MM.1S (cell line): Measurements from ENCODE around the gene ZNF548.

Experiments
- DNase-seq: peaks from one replicate; pipeline ENCODE4 v3.0.0-alpha.2; 2015
- H2AFZ ChIP-seq: fragments of 300-600 bp; sonication (generic); 2 replicates; pipeline ENCODE4 v1.6.0; 2016; ENCODE audit warnings: antibody characterized with exemption, low read length
- H3F3A ChIP-seq: fragments of 300-600 bp; sonication (generic); 2 replicates; pipeline ENCODE4 v1.6.1; 2016; ENCODE audit warnings: mild to moderate bottlenecking, antibody characterized with exemption, low read length, moderate library complexity, mixed read lengths; ENCODE audit not compliant: insufficient read depth
- H3K27ac ChIP-seq: fragments of 300-600 bp; sonication (generic); 2 replicates; pipeline ENCODE4 v1.5.1; 2016; ENCODE audit warnings: mild to moderate bottlenecking, low read length
- H3K27me3 ChIP-seq: fragments of 300-600 bp; sonication (generic); replicated peaks from 2 replicates; pipeline ENCODE4 v1.6.0; 2016; ENCODE audit warnings: low read length; ENCODE audit not compliant: insufficient read depth
- H3K36me3 ChIP-seq: fragments of 300-600 bp; sonication (generic); replicated peaks from 2 replicates; pipeline ENCODE4 v1.6.1; 2016; ENCODE audit warnings: mild to moderate bottlenecking, low read length, mixed read lengths; ENCODE audit not compliant: insufficient read depth
- H3K4me1 ChIP-seq: fragments of 300-600 bp; sonication (generic); 2 replicates; pipeline ENCODE4 v1.6.1; 2016; ENCODE audit warnings: low read length, mixed read lengths
- H3K4me2 ChIP-seq: fragments of 300-600 bp; sonication (generic); 2 replicates; pipeline ENCODE4 v1.6.0; 2016; ENCODE audit warnings: low read depth, low read length
- H3K4me3 ChIP-seq: fragments of 300-600 bp; sonication (generic); 2 replicates; pipeline ENCODE4 v1.5.1; 2016; ENCODE audit warnings: low read length, mixed read lengths
- H3K79me2 ChIP-seq: fragments of 300-600 bp; sonication (generic); 2 replicates; pipeline ENCODE4 v1.6.1; 2016; ENCODE audit warnings: mixed run types, low read length, mixed read lengths
- H3K9ac ChIP-seq: fragments of 300-600 bp; sonication (generic); 2 replicates; pipeline ENCODE4 v1.6.1; 2016; ENCODE audit warnings: low read length, mixed read lengths
- H3K9me2 ChIP-seq: fragments of 300-600 bp; sonication (generic); replicated peaks from 2 replicates; pipeline ENCODE4 v1.6.1; 2016; ENCODE audit warnings: mild to moderate bottlenecking, low read length, mixed read lengths; ENCODE audit not compliant: insufficient read depth
- H3K9me3 ChIP-seq: fragments of 300-600 bp; sonication (generic); replicated peaks from 2 replicates; pipeline ENCODE4 v1.6.1; 2016; ENCODE audit warnings: mild to moderate bottlenecking, low read length, mixed read lengths; ENCODE audit not compliant: insufficient read depth
- H4K20me1 ChIP-seq: fragments of 300-600 bp; sonication (generic); 2 replicates; pipeline ENCODE4 v1.6.1; 2016; ENCODE audit warnings: mild to moderate bottlenecking, low read length, moderate library complexity, mixed read lengths; ENCODE audit not compliant: insufficient read depth
- EZH2 ChIP-seq: fragments of 300-600 bp; sonication (generic); optimal IDR thresholded peaks from 2 replicates; pipeline ENCODE3; 2017; ENCODE audit warnings: low read depth, mild to moderate bottlenecking, antibody characterized with exemption, low read length, mixed read lengths
- EZH2phosphoT487 ChIP-seq: fragments of 300-600 bp; sonication (generic); IDR thresholded peaks from 2 replicates; pipeline ENCODE4 v1.6.1; 2018; ENCODE audit warnings: antibody characterized with exemption, low read length
- TF ChIP-seq, protein P1 (sequence below): fragments of 300-600 bp; sonication (generic); IDR thresholded peaks from 2 replicates; pipeline ENCODE4 v1.5.1; 2016; ENCODE audit warnings: antibody characterized with exemption, low read length, mixed read lengths

ZNF548 gene

DNA sequence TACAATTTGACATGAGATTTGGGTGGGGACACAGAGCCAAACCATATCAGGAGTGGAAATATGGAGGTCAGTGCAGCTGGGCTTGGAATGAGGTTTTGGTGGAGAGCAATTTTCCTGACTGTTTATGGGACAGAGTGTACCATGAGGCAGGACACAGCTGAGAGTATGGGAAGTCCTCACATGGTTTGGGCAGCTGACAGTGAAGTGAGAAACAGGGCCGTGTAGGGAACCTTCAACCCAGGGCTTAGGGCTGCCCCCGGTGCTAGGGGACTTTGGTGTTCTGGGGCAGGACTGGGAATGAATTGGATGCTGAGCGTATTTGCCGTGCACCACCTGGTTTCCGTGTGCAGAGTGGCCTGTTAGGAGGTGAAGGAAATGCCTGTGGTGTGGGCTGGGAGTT lies 6.1 kb downstream of the ZNF548 start:
- H4K20me1 ChIP-seq, result no peaks in the 10 kb centered on the region
- no peaks in the 10 kb centered on the region for H3K9me3 ChIP-seq
- peaks cover 5% of the 10 kb centered on the region; the same call in 1 of the 2 replicates for H3F3A ChIP-seq
- no peaks in the 10 kb centered on the region for H3K27me3 ChIP-seq
- no peak overlapping the region for H3K27ac ChIP-seq
- no peak overlapping the region for H3K4me3 ChIP-seq
- no peak overlapping the region for H3K9ac ChIP-seq
- H3K79me2 ChIP-seq, result peaks cover 33% of the 10 kb centered on the region
- DNase-seq, result no peak
- peaks cover 15% of the 10 kb centered on the region for H3K4me1 ChIP-seq
- no peak overlapping the region for H3K4me2 ChIP-seq
- no peak overlapping the region for H2AFZ ChIP-seq
- TF ChIP-seq EZH2phosphoT487 (no peak), EZH2 (no peak)
- TF ChIP-seq, protein P1, sequence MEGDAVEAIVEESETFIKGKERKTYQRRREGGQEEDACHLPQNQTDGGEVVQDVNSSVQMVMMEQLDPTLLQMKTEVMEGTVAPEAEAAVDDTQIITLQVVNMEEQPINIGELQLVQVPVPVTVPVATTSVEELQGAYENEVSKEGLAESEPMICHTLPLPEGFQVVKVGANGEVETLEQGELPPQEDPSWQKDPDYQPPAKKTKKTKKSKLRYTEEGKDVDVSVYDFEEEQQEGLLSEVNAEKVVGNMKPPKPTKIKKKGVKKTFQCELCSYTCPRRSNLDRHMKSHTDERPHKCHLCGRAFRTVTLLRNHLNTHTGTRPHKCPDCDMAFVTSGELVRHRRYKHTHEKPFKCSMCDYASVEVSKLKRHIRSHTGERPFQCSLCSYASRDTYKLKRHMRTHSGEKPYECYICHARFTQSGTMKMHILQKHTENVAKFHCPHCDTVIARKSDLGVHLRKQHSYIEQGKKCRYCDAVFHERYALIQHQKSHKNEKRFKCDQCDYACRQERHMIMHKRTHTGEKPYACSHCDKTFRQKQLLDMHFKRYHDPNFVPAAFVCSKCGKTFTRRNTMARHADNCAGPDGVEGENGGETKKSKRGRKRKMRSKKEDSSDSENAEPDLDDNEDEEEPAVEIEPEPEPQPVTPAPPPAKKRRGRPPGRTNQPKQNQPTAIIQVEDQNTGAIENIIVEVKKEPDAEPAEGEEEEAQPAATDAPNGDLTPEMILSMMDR, result no peak
- H3K36me3 ChIP-seq, result peaks cover 14% of the 10 kb centered on the region; the same call in 1 of the 2 replicates
- no peaks in the 10 kb centered on the region for H3K9me2 ChIP-seq

DNA sequence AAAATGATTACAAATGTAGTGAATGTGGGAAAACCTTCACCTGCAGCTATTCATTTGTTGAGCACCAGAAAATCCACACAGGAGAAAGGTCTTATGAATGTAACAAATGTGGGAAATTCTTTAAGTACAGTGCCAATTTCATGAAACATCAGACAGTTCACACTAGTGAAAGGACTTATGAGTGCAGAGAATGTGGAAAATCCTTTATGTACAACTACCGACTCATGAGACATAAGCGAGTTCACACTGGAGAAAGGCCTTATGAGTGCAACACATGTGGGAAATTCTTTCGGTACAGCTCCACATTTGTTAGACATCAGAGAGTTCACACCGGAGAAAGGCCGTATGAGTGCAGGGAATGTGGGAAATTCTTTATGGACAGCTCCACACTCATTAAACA lies 9.2 kb downstream of the ZNF548 start:
- TF ChIP-seq, protein P1, result no peak
- TF ChIP-seq EZH2 (no peak), EZH2phosphoT487 (no peak)
- no peak overlapping the region for H3K4me2 ChIP-seq
- H3K79me2 ChIP-seq, result peaks cover 7% of the 10 kb centered on the region

DNA sequence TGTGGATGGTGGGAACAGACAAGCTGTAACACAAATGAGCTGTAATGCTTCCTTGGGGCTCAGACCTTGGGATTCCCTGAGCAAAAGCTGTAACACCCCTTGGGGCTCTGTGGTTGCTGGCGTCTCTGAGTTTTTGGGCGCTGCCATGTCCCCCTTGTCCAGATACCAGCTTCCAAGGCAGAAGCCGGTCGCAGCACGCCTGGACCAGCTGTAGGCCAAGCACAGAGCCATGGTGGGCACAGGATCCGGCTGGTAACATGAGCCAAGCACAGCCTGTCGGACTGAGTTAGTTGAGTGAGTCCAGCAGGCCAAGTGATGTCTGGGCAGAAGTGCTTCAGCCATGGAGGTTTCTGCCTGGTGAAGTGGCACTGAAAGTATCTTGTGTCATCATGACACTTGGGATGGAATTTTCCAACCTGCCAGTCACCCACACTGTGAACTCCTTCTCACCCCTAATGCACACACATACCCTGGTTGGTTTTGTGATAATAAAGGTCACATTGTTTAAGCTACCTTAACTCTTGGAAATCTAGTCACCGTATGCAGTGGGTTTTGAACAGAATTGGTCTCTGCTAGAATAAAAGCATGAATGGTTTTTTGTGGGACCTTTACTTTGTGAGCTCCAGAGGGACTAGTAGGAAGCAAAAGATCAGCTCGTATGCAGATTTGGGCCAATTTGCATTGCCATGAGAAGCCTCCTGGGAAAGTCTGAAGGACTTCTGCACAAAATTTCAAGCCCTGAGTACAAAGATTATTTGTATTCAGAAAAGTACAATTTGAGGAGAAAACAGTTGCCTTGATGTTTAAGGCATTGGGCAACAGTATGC lies 14.3 kb downstream of the ZNF548 start:
- Histone ChIP-seq H3K4me2 (no peak overlapping the region), H3K9me2 (no peaks in the 10 kb centered on the region), H3F3A (no peaks in the 10 kb centered on the region), H3K9ac (no peak overlapping the region), H3K27me3 (no peaks in the 10 kb centered on the region), H3K36me3 (0 out of 2 replicates have a peak, but pooled peaks cover 7% of the 10 kb centered on the region), H3K4me3 (no peak overlapping the region), H3K9me3 (no peaks in the 10 kb centered on the region), H3K79me2 (no peaks in the 10 kb centered on the region), H3K27ac (no peak overlapping the region), H4K20me1 (no peaks in the 10 kb centered on the region), H2AFZ (no peak overlapping the region), H3K4me1 (no peaks in the 10 kb centered on the region)
- DNase-seq, result no peak
- TF ChIP-seq EZH2phosphoT487, result no peak
- TF ChIP-seq, protein P1, result no peak
- TF ChIP-seq EZH2, result no peak

More for the DNA sequence above, 9.2 kb downstream of the ZNF548 start:
- Histone ChIP-seq H3K9me3 (no peaks in the 10 kb centered on the region), H3K27ac (no peak overlapping the region), H3F3A (peaks cover 3% of the 10 kb centered on the region; the same call in 1 of the 2 replicates), H2AFZ (no peak overlapping the region), H3K9ac (no peak overlapping the region), H3K4me1 (peaks cover 6% of the 10 kb centered on the region; the same call in 1 of the 2 replicates), H3K9me2 (no peaks in the 10 kb centered on the region), H3K36me3 (peaks cover 14% of the 10 kb centered on the region; the same call in 1 of the 2 replicates), H3K4me3 (no peak overlapping the region), H3K27me3 (no peaks in the 10 kb centered on the region), H4K20me1 (no peaks in the 10 kb centered on the region)
- no peak for DNase-seq
